K562 (cell line): ENCODE data around the gene PRKAG2. TPM values are rescaled to one million over a fixed set of nuclear protein-coding genes. Genes with fewer than 3 reads are reported as not detected.

Experiments used
- CREM ChIP-seq: IDR thresholded peaks from 2 replicates; pipeline ENCODE4 v1.6.1; 2014; ENCODE audit warnings: antibody characterized with exemption, low read depth
- JUN ChIP-seq, 2 experiments: sonication (generic) in 1 of 2; formaldehyde crosslinking in 1 of 2; IDR thresholded peaks; 2 replicates each; pipeline versions ENCODE4 v1.6.1 to v1.8.0; 2012 to 2022; ENCODE audit warnings: borderline replicate concordance in 2 of 2, mild to moderate bottlenecking in 2 of 2, improper control_type of control experiment in 1 of 2, low read depth in 1 of 2, low read length in 1 of 2, missing genetic modification reagents in 1 of 2
- KLF1 ChIP-seq: fragments of 450-650 bp; IDR thresholded peaks from 2 replicates; pipeline ENCODE4 v1.6.1; 2016; ENCODE audit warnings: missing genetic modification characterization, missing compliant biosample characterization
- MAFF ChIP-seq: IDR thresholded peaks from 2 replicates; pipeline ENCODE4 v1.6.1; 2012; ENCODE audit warnings: low read length, improper control_type of control experiment
- MEF2D ChIP-seq: conservative IDR thresholded peaks from 2 replicates; pipeline ENCODE4 v1.6.1; 2016; ENCODE audit warnings: low read depth, missing genetic modification characterization, missing compliant biosample characterization
- POLR2G ChIP-seq: fragments of 200-400 bp; formaldehyde crosslinking; IDR thresholded peaks from 2 replicates; pipeline ENCODE4 v1.6.1; 2017; ENCODE audit warnings: low read depth, mild to moderate bottlenecking, antibody characterized with exemption, low read length, moderate library complexity
- TEAD4 ChIP-seq, 2 experiments: sonication (generic) in 1 of 2; formaldehyde crosslinking in 1 of 2; IDR thresholded peaks; 2 replicates each; pipeline versions ENCODE4 v1.6.1 to v1.8.0; 2012 to 2022; ENCODE audit warnings: borderline replicate concordance in 1 of 2, inconsistent platforms in 1 of 2, low read length in 1 of 2, mild to moderate bottlenecking in 1 of 2, missing genetic modification reagents in 1 of 2
- TOE1 ChIP-seq, 2 experiments: fragments of 450-650 bp in 1 of 2; sonication (generic) in 1 of 2; formaldehyde crosslinking in 1 of 2; IDR thresholded peaks; 2 replicates each; pipeline versions ENCODE4 v1.7.1 to v1.8.0; 2016 to 2022; ENCODE audit warnings: borderline replicate concordance in 2 of 2, mild to moderate bottlenecking in 2 of 2, antibody characterized with exemption in 1 of 2, inconsistent platforms in 1 of 2, low read depth in 1 of 2, missing genetic modification reagents in 1 of 2, moderate library complexity in 1 of 2
- ZBTB1 ChIP-seq: sonication (generic); formaldehyde crosslinking; IDR thresholded peaks from 2 replicates; pipeline ENCODE4 v1.8.1; 2023; ENCODE audit warnings: missing genetic modification reagents, low read depth, mild to moderate bottlenecking, borderline replicate concordance
- ZNF408 ChIP-seq: fragments of 250-450 bp; sonication (Bioruptor Pico); IDR thresholded peaks from 2 replicates; pipeline ENCODE4 v1.4.0; 2020; ENCODE audit warnings: low read depth, mild to moderate bottlenecking, moderate library complexity
- ZNF740 ChIP-seq, 3 experiments: fragments of 200-800 bp in 1 of 3; sonication (Bioruptor generic) in 1 of 3; sonication (generic) in 1 of 3; formaldehyde crosslinking in 1 of 3; IDR thresholded peaks; 2 replicates each; pipeline versions ENCODE4 v1.6.1 to v1.8.0; 2016 to 2022; ENCODE audit warnings: mild to moderate bottlenecking in 2 of 3, missing compliant biosample characterization in 2 of 3, missing genetic modification characterization in 2 of 3, missing genetic modification reagents in 1 of 3
- polyA plus RNA-seq, 8 experiments: library from polyadenylated mRNA; depleted of rRNA in 4 of 8; stranded (reverse) in 5 of 8; unstranded in 3 of 8; fragments of >200 nt; fragmentation: Nextera tagmentation in 2 of 8; fragmentation: Illumina TruSeq in 1 of 8; extraction: Ambion mirVana in 2 of 8; extraction: Trizol in 1 of 8; gene quantifications; 2 replicates each; pipeline versions ENCODE4 v1.2.1 to v1.2.3, GENCODE V29; 2011 to 2014; ENCODE audit warnings: inconsistent platforms in 1 of 8, missing spikeins in 1 of 8
- total RNA-seq, 7 experiments: library from RNA; depleted of rRNA in 6 of 7; stranded (reverse); fragments of >200 nt in 6 of 7; fragmentation: Illumina TruSeq in 2 of 7; extraction: Trizol in 2 of 7; gene quantifications; 2 replicates each; pipeline versions ENCODE4 v1.2.1 to v1.2.3, GENCODE V29; 2011 to 2021; ENCODE audit warnings: low replicate concordance in 1 of 7
- TF ChIP-seq, protein P1 (sequence below), 2 experiments: fragments of 450-650 bp; IDR thresholded peaks; 2 replicates each; pipeline ENCODE4 v1.6.1; 2016; ENCODE audit warnings: mild to moderate bottlenecking in 2 of 2, borderline replicate concordance in 1 of 2, low read depth in 1 of 2, moderate library complexity in 1 of 2
- TF ChIP-seq, protein P2 (sequence below): sonication (generic); formaldehyde crosslinking; IDR thresholded peaks from 2 replicates; pipeline ENCODE4 v1.8.1; 2023; ENCODE audit warnings: mild to moderate bottlenecking, missing genetic modification reagents

The PRKAG2 gene
- total and polyA plus RNA-seq, 9 of the 15 experiments (the other 6 are each of a cell fraction or from before 2014, with no cell fraction given) = 0.99 to 5.6 (median 3.3) TPM

DNA sequence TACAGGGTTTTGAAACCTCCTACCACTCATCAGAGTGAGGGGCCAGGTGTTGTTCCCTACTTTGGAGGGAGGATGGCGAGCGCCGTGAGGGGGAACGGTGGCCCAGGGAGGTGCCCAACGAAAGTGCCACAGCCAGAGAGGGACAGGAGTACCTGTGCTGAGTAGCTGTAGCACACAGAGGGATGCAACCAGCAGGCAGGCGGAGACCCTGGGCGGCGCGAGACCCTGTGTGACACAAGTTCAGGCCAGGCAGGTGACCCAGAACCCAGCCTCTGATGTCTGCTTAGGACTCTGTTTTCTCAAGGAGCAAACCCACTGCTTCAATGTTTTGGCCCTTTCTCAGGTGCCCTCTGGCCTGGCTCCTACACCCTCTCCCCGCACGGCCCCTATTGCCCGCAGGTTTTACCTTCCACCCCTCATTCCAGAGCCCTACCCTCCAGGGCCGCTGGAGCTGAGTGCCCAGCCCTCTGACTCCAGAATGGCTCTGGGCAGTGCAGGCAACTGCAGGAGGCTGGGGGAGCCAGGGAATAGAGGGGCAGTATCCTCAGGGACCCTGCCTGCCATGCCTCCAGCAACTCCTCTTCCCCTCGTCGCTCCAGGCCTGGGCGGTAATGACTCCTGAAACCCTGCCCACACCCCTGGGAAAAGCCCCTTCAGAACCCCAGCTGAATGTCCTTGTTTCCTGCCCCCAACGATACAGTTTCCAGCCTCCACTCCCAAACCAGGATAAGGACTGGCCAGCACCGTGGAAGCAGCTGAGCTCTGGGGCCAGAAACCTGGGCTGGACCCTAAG, 193.1 kb downstream of the PRKAG2 start (continued):
- TF ChIP-seq, protein P1, sequence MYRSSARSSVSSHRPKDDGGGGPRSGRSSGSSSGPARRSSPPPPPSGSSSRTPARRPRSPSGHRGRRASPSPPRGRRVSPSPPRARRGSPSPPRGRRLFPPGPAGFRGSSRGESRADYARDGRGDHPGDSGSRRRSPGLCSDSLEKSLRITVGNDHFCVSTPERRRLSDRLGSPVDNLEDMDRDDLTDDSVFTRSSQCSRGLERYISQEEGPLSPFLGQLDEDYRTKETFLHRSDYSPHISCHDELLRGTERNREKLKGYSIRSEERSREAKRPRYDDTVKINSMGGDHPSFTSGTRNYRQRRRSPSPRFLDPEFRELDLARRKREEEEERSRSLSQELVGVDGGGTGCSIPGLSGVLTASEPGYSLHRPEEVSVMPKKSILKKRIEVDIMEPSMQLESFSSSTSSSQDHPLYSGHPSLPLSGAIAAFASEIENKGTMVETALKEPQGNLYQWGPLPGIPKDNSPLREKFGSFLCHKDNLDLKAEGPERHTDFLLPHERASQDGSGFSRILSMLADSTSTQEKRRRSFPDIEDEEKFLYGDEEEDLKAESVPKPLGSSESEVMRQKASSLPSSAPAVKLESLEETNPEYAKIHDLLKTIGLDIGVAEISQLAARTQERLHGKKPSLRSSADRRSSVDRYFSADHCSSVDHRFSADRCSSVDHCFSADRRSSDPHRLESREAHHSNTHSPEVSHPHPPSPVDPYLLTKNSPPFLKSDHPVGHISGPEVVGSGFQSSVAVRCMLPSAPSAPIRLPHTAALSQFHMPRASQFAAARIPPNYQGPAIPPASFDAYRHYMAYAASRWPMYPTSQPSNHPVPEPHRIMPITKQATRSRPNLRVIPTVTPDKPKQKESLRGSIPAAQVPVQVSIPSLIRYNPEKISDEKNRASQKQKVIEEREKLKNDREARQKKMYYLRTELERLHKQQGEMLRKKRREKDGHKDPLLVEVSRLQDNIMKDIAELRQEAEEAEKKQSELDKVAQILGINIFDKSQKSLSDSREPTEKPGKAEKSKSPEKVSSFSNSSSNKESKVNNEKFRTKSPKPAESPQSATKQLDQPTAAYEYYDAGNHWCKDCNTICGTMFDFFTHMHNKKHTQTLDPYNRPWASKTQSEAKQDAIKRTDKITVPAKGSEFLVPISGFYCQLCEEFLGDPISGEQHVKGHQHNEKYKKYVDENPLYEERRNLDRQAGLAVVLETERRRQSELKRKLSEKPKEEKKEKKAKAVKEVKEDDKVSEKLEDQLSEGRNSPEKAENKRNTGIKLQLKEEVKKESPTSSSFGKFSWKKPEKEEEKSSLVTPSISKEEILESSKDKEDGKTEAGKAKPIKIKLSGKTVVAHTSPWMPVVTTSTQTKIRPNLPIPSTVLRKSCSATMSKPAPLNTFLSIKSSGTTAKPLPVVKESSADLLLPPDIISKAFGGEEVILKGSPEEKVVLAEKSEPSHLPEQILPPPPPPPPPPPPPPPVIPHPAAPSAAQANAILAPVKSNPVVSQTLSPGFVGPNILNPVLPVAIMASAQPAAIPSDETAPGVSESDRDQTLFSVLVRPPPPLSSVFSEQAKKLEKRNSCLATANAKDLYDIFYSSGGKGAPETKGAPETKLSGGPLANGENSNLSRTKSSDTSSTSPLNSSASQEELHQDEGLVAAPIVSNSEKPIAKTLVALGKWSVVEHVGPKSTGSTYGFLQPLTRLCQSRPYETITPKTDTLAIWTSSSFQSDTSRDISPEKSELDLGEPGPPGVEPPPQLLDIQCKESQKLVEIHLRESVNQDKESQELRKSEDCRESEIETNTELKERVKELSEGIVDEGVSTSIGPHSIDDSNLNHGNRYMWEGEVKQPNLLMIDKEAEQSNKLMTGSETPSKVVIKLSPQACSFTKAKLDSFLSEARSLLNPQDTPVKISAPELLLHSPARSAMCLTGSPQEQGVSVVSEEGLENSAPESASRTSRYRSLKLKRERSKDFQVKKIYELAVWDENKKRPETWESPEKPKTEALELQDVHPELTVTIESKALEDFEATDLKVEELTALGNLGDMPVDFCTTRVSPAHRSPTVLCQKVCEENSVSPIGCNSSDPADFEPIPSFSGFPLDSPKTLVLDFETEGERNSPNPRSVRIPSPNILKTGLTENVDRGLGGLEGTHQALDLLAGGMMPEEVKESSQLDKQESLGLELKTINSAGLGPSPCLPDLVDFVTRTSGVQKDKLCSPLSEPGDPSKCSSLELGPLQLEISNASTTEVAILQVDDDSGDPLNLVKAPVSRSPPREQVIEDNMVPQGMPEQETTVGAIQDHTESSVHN (IDR thresholded peaks at IDR 0.05; ENCODE audit: borderline replicate concordance in 1 of 2, low read depth in 1 of 2) = no peak
- no peak for TF ChIP-seq TOE1 (IDR thresholded peaks at IDR 0.05; ENCODE audit: borderline replicate concordance)
- TF ChIP-seq TOE1 (CRISPR knock-in tag; IDR thresholded peaks at IDR 0.05; ENCODE audit: borderline replicate concordance, low read depth) = no peak
- no peak for TF ChIP-seq CREM
- no peak for TF ChIP-seq ZBTB1 (CRISPR knock-in tag)
- no peak for TF ChIP-seq ZNF740 (CRISPR knock-in tag; IDR thresholded peaks at IDR 0.05)
- TF ChIP-seq ZNF740 (tag; IDR thresholded peaks at IDR 0.05) = no peak
- no peak for TF ChIP-seq MEF2D (tag)
- TF ChIP-seq POLR2G = no peak
- TF ChIP-seq, protein P2, sequence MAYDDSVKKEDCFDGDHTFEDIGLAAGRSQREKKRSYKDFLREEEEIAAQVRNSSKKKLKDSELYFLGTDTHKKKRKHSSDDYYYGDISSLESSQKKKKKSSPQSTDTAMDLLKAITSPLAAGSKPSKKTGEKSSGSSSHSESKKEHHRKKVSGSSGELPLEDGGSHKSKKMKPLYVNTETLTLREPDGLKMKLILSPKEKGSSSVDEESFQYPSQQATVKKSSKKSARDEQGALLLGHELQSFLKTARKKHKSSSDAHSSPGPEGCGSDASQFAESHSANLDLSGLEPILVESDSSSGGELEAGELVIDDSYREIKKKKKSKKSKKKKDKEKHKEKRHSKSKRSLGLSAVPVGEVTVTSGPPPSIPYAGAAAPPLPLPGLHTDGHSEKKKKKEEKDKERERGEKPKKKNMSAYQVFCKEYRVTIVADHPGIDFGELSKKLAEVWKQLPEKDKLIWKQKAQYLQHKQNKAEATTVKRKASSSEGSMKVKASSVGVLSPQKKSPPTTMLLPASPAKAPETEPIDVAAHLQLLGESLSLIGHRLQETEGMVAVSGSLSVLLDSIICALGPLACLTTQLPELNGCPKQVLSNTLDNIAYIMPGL (CRISPR knock-in tag) = no peak
- no peak for TF ChIP-seq MAFF
- no peak for TF ChIP-seq KLF1 (tag)
- no peak for TF ChIP-seq JUN (IDR thresholded peaks at IDR 0.05; ENCODE audit: borderline replicate concordance, low read depth, low read length)
- no peak for TF ChIP-seq JUN (CRISPR knock-in tag; IDR thresholded peaks at IDR 0.05; ENCODE audit: borderline replicate concordance)
- TF ChIP-seq TEAD4 (IDR thresholded peaks at IDR 0.05; ENCODE audit: low read length) = no peak
- TF ChIP-seq TEAD4 (CRISPR knock-in tag; IDR thresholded peaks at IDR 0.05; ENCODE audit: borderline replicate concordance) = no peak
- TF ChIP-seq ZNF408 (CRISPR knock-in tag) = no peak
- TF ChIP-seq, all 486 proteins: peak for 0
